Erythroblast (primary cell): Measurements from ENCODE around the gene ENGASE.
"Not testable (repeated sequence)": the region's sequence is repeated elsewhere in the genome, so short reads cannot be mapped to it uniquely, and the experiment has no call there.

Experiments
- GATA1 ChIP-seq: IDR thresholded peaks from 2 replicates; pipeline ENCODE4 v1.6.1; 2011; ENCODE audit warnings: low read depth, mild to moderate bottlenecking, control low read depth, low read length, moderate library complexity
- POLR2A ChIP-seq: IDR thresholded peaks from 2 replicates; pipeline ENCODE4 v1.6.1; 2011; ENCODE audit warnings: mild to moderate bottlenecking, low read length

DNA sequence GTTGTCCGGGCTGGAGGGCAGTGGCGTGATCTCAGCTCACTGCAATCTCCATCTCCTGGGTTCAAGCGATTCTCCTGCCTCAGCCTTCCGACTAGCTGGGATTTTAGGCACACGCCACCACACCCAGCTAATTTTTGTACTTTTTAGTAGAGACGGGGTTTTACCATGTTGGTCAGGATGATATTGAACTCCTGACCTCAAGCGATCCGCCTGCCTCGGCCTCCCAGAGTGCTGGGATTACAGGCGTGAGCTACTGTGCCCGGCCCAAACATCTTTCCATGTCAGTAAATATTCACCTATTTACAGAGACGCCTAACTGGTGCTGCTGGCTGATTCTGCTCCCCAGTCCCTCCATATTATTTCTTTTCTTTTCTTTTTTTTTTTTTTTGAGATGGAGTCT is 44.0 kb upstream of the ENGASE start:
- TF ChIP-seq POLR2A, GATA1: not testable (repeated sequence)
